Measurements from ENCODE around the gene SRSF4. TPM values are rescaled to one million over a fixed set of nuclear protein-coding genes. Genes with fewer than 3 reads are reported as not detected.
A peak's percentile ranks its signal among the peaks of the same experiment; 100 is the strongest.

SRSF4 gene
- total and polyA plus RNA-seq, 9 of the 15 experiments (the other 6 are each of a cell fraction or from before 2014, with no cell fraction given) = 15.9 to 132 (median 82.0) TPM

- TF ChIP-seq HSF4 (CRISPR knock-in tag; IDR thresholded peaks at IDR 0.05; ENCODE audit: borderline replicate concordance) (no peak), CUX1 (CRISPR knock-in tag; IDR thresholded peaks at IDR 0.05) (no peak), SAP30 (IDR thresholded peaks at IDR 0.05; ENCODE audit: borderline replicate concordance, insufficient read depth, low read depth, low read length, poor library complexity, severe bottlenecking) (no peak), ZBTB1 (CRISPR knock-in tag; IDR thresholded peaks at IDR 0.05; ENCODE audit: borderline replicate concordance, low read depth) (no peak), CHAMP1 (IDR thresholded peaks at IDR 0.05) (no peak), SPI1 (IDR thresholded peaks at IDR 0.05; ENCODE audit: borderline replicate concordance, low read depth, low read length) (0 out of 2 replicates have a peak, but pooled peaks have one; percentile 30), ZNF184 (CRISPR knock-in tag; IDR thresholded peaks at IDR 0.05) (no peak), KLF10 (CRISPR knock-in tag; IDR thresholded peaks at IDR 0.05) (no peak), EZH2 (IDR thresholded peaks at IDR 0.05; ENCODE audit: borderline replicate concordance, low read depth, low read length) (no peak), DIDO1 (tag; IDR thresholded peaks at IDR 0.05; ENCODE audit: low read depth) (0 out of 2 replicates have a peak, but pooled peaks have one; percentile 34), XRCC4 (IDR thresholded peaks at IDR 0.05; ENCODE audit: extremely low read depth, insufficient read depth, insufficient read length) (no peak), ZC3H4 (CRISPR knock-in tag; IDR thresholded peaks at IDR 0.05; ENCODE audit: borderline replicate concordance) (0 out of 2 replicates have a peak, but pooled peaks have one; percentile 54), CREB1 (IDR thresholded peaks at IDR 0.05) (peak; percentile 85), CREB1 (CRISPR knock-in tag; IDR thresholded peaks at IDR 0.05) (peak; percentile 89), HDGF (IDR thresholded peaks at IDR 0.05) (no peak), SIN3B (IDR thresholded peaks at IDR 0.05; ENCODE audit: low read depth) (peak; percentile 47; the same call in 1 of the 2 replicates), HLTF (IDR thresholded peaks at IDR 0.05) (no peak), ZNF143 (CRISPR knock-in tag; IDR thresholded peaks at IDR 0.05) (no peak), NFE2L1 (tag; IDR thresholded peaks at IDR 0.05; ENCODE audit: borderline replicate concordance, low read depth) (no peak), ZZZ3 (IDR thresholded peaks at IDR 0.05) (peak; percentile 73; the same call in 1 of the 2 replicates), ZNF431 (CRISPR knock-in tag; IDR thresholded peaks at IDR 0.05) (peak; percentile 10; the same call in 1 of the 2 replicates), ZNF232 (CRISPR knock-in tag; IDR thresholded peaks at IDR 0.05) (peak; percentile 82; the same call in 1 of the 2 replicates)
Observed at GRCh38 chr1:29181413-29182225, at the start of gene SRSF4 (continued).

Measured in K562 (cell line).